Suppressor macrophage treated with lipopolysaccharide for 4 hours (primary cell): ENCODE results near the gene TMEM14B.
"Not testable (repeated sequence)": the region's sequence is repeated elsewhere in the genome, so short reads cannot be mapped to it uniquely, and the experiment has no call there.

Experiments used
- DNase-seq: peaks from one replicate; pipeline ENCODE4 v3.0.0-alpha.2; 2020

TMEM14B gene

DNA sequence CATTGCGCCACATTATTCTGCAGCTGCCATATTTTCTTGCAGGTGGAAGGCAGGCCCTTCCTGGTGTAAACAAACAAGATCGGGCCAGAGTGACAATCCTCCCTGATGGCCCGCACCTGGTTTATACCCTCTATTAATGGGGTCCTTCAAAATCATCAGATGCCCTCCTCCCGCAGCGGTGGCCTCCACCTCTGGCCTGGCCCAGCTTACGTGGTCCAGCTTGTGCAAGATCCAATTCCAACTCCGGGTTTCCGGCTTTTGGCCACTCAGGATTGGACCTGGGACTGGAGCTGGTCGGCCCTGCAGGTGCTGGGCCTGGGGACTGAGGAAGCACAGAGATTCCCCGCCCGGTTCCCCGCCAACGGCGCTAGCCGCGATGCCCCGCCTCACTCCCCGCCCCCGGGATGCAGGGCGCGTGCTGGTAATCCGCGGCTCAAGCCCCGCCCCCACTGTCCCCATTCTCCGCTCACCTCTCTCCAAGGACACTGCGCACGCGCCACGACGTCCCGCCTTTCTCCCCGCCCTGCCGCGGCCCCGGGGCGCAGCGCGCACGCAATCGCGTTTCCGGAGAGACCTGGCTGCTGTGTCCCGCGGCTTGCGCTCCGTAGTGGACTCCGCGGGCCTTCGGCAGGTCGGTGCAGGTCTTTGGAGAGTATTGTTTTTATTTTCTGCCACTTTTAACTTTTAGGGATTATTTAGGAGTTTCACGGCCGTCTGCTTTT, at the start of gene TMEM14B:
Gene TMEM14B, plus strand, starts transcription at position 555 of the 722 bp plus-strand sequence. CDS start 1,441 bp downstream, outside the sequence.
- peak; percentile 100 for DNase-seq

DNA sequence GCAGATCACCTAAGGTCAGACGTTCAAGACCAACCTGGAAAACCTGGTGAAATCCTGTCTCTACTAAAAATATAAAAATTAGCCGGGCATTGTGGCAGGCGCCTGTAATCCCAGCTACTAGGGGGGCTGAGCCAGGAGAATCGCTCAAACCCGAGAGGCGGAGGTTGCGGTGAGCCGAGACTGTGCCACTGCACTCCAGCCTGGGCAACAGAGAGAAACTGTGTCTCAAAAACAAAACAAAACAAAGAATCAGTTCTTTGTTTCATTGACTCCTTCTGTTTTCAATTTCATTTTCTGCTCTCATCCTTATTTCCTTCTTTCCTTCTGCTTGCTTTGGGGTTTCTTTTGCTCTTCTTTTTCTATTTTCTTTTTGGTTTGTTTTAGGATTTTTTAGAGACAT, 33.6 kb upstream of the TMEM14B start:
- no peak for DNase-seq

DNA sequence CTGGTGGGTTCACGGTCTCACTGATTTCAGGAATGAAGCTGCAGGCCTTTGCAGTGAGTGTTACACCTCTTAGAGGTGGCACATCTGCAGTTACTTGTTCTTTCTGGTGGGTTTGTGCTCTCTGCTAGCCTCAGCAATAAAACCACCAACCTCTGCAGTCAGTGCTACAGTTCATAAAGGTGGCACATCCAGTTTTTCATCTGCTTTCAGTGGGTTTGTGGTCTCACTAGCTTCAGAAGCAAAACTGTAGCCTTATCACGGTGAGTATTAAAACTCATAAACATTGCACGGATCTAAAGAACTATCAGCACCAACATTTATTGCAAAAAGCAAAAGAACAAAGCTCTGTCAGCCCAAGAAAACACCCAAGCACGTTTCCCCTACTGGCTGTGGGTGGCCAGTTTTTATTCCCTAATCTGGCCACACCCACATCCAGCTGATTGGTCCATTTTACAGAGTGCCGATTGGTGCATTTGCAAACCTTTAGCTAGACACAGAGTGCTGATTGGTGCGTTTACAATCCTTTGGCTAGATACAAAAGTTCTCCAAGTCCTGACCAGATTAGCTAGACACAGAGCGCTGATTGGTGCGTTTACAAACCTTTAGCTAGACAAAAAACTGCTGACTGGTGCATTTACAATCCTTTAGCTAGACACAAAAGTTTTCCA, 28.2 kb upstream of the TMEM14B start:
- DNase-seq, result peak; percentile 12

DNA sequence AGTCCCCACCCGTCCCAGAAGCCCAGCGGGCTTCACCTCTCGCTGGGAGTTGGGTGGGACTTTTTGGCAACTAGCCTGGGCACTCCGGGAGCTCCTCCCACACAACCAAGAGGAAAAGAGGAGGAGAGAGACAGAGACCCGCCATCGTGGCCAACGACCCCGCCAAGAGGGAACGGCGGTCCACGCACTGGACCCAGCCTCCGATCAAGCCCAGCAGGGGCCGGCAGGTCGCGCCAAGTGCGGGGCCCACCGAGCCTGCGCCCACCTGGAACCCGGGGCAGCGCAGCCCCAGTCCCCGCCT, 27.7 kb upstream of the TMEM14B start:
- DNase-seq, result no peak

DNA sequence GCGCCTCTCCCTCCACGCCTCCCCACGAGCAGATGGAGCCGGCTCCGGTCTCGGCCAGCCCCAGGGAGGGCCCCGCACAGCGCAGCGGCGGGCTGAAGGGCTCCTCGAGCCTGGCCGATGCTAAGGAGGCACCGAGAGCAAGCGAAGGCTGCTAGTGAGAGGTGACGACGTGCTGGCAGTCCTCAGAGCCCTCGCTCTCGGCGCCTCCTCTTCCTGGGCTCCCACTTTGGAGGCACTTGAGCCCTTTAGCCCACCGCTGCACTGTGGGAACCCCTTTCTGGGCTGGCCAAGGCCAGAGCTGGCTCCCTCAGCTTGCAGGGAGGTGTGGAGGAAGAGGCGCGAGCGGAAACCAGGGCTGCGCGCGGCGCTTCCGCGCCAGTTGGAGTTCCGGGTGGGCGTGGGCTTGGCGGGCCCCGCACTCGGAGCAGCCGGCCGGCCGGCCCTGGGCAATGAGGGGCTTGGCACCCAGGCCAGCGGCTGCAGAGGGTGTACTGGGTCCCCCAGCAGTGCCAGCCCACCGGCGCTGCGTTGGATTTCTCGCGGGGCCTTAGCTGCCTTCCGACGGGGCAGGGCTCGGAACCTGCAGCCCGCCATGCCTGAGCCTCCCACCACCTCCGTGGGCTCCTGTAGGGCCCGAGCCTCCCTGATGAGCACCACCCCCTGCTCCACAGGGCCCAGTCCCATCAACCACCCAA, 27.2 kb upstream of the TMEM14B start:
- DNase-seq, result peak; percentile 41

DNA sequence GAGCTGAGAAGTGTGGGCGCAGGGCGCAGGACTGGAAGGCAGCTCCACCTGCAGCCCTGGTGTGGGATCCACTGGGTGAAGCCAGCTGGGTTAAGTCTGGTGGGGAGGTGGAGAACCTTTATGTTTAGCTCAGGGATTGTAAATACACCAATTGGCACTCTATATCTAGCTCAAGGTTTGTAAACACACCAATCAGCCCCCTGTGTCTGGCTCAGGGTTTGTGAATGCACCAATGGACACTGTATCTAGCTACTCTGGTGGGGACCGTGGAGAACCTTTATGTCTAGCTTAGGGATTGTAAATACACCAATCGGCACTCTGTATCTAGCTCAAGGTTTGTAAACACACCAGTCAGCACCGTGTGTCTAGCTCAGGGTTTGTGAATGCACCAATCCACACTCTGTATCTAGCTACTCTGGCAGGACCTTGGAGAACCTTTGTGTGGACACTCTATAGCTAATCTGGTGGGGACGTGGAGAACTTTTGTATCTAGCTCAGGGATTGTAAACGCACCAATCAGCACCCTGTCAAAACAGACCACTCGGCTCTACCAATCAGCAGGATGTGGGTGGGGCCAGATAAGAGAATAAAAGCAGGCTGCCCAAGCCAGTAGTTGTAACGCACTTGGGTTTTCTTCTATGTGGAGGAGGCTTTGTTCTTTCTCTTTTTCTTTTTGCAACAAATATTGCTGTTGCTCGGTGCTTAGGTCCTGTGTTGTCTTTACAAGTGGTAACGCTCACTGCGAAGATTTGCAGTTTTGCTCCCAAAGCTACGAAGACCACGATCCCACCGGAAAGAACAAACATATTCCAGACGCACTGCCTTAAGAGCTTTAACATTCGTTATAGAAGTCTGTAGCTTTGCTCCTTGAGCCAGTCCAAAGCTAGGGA, 26.4 kb upstream of the TMEM14B start:
- DNase-seq, result not testable (repeated sequence)

DNA sequence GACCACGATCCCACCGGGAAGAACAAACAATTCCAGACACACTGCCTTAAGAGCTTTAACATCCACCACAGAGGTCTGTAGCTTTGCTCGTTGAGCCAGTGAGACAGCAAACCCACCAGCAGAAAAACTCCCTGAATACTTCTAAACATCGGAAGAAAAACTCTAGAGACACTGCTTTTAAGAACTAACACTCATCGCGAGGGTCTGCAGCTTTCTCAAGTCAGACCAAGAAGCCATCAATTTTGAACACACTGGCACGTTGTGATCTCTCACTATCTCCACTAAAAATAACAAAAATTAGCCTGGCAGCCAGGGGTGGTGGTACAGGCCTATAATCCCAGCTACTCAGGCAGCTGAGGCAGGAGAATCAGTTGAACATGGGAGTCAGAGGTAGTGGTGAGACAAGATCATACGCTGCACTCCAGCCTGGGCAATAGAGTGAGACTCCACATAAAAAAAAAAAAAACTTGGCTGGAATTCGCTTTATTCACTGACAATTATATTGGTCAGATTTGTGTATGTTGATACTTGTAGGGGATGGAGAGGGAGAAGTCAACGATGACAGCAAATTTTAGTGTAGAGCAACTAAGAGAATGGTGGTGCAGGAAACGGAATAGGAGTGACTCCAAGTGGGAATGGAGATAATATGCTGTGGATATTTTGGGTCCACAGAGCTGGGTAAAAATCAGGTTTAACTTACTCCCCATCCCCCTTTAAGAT, 25.6 kb upstream of the TMEM14B start:
- DNase-seq, result no peak

DNA sequence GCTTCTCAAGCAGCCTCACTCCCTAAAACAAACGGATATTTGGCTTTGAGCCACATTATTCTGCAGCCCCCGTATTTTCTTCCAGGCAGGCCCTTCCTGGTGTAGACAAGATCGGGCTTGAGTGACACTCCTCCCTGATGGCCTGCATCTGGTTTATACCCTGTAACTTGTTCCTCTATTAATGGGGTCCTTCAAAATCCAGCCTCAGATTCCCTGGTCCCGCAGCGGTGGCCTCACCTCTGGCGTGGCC, 25.1 kb upstream of the TMEM14B start:
- no peak for DNase-seq

DNA sequence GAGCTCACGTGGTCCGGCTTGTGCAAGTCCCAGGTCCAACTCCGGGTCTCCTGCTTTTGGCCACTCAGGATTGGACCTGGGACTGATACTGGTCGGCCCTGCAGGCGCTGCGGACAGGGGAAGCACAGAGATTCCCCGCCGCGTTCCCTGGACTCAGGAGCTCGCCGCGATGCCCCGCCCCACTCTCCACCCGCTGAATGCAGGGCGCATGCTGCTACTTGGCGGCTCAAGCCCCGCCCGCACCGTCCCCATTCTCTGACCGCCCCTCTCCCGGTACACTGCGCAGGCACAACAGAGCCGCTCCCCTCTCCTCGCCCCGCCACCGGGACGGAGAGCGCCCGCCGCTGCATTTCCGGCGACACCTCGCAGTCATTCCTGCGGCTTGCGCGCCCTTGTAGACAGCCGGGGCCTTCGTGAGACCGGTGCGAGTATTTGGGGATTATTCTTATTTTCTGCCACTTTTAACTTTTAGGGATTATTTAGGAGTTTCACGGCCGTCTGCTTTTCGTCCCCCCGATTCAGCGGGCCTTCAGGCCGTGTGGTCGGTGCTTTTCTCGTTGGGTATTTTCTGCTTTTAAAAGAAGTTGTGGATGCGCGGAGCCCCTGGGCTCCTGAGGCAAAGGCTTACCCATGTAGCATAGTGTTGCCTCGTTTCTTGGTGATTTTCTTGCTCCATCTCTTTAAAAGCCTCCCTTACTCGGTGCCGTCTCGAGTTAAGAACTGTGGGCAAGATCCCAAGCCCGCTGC, 24.6 kb upstream of the TMEM14B start, which contains the start of gene TMEM14C:
Gene TMEM14C, plus strand, starts transcription at position 251 of the 747 bp plus-strand sequence. CDS start 1,544 bp downstream, outside the sequence.
- DNase-seq, result peak; percentile 93

DNA sequence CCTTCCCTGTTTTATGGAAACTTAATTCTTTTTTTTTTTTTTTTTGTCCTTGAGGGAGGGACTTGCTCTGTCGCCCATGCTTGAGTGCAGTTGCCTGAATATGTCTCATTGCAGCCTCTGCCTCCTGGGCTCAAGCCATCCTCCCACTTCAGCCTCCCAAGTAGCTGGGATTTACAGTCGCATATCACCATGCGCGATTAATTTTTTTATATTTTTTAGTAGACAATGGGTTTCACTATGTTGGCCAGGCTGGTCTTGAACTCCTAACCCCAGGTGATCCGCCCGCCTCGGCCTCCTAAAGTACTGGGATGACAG, 24.1 kb upstream of the TMEM14B start:
- DNase-seq, result no peak

DNA sequence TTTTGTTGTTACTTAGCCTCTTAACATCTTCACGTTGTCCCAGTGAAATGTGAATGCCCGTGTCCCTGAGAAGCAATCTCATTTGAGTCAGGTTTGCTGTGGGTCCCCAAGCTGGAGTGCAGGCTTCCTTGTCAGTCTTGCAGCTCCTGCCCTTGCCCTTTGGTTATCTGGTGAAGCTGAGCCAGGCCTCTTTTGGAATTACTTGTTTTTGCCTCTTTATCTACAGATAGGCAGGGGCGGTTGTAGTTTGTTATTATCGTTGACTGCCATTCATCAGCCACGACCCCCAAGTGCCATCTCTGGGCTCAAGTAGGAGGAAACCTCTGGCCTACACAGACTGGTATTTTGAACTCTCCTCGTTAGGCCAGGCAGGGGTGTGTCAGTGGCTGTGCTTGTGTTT, 22.6 kb upstream of the TMEM14B start:
- DNase-seq, result no peak

DNA sequence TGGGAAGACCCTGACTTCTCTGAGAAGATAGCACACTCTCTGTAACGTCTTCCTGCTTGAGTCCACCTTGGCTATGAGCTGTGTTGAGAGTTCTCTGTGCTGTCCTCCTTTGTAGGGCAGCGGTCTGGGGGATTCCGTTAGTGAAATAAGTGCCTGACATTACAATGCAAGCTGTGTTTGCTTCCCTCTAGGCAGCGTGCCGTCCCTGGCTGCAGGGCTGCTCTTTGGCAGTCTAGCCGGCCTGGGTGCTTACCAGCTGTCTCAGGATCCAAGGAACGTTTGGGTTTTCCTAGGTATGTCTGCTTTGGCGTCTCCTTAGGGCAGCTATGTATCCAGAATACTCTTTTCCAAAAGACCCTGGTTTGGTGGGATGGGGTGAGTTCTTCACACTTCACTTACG, 21.9 kb upstream of the TMEM14B start:
- DNase-seq, result no peak

DNA sequence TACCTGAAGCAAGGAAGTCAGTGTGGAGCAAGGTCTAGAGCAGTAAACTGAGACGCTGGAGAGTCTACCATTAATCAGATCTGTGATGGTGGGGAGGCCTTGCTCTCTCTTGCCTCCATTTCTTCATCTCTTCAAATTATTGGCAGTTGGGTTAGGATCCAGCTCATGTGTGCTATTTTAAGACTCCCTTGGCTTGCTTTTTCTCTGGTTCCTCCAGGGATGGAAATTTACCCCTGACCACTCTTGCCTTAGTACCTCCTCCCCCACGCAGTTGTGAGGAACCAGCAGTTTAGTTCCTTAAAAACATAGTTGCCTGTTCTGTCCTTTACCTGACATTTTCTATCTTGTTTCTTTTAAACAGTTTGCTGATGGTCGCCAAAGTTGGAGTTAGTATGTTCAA, 17.4 kb upstream of the TMEM14B start:
- no peak for DNase-seq

DNA sequence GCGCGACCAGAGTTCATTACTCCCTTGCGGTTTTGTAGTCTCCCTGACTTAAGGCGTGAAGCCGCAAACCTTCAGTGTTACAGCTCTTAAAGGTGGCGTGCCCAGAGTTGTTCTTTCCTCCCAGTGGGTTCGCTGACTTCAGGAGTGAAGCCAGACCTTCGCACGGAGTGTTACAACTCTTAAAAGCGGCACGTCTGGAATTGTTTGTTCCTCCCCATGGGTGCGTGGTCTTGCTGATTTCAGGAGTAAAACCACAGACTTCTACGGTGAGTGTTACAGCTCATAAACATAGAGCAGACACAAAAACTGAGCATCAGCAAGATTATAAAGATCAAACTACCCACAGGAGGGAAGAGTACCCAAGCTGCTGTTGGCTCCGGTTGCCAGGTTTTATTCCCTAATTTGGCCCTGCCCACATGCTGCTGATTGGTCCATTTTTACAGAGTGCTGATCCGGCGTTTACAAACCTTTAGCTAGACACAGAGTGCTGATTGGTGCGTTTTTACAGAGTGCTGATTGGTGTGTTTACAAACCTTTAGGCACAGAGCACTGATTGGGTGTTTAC, 14.4 kb upstream of the TMEM14B start:
- DNase-seq, result no peak

DNA sequence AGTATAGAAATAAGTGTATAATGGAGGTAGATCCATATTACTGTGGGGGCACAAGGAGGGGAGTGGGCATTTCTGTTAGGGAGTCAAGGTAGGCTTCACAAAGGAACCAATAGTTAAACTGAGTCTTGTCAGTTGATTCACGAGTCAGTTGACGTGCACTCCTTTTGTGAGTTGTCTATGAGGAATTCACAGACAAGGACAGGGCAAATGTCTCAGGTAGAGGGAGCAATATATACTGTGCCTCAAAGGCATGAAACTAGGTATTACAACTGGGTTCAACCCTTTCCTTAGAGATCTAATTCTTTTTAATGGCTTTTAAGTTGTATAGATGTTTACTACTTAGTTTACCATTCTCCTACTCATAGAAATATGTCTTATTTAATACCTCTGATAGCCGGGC, 13.7 kb upstream of the TMEM14B start:
- DNase-seq, result no peak

DNA sequence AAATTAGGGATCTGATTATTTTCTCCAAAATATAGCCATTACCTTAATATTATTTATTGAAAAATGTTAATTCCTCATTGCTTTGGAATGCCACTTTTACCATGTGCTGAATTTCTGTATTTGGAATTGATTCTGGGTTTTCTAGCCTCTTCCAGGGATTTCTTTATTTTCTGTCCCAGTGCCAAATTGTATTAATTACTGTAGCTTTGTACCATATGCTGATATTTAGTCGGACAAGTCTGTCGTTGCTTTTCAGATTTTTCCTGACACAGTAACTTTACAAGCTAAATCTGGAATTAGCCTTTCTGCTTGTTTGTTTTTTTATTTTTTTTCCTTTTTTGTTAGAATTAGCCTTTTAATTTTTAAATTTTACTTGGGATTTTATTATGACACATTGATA, 10.9 kb upstream of the TMEM14B start:
- DNase-seq, result no peak

DNA sequence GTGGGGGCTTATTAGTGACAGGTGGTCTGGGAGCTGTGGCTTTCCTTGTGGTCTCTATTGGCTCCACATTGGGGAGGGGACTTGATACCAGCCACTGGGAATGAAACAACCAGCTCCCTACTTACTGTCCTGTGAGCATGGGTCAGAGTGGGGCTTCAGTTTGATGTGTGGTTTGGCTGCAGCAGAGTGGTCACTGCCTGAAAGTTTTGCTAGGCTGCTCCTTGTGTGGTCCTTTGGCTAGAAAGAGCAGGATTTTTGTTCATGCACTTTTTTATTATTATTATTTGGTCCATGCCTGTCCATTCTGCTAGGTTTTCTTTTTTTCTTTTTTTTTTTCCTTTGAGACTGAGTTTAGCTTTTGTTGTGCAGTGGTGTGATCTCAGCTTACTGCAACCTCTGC, 7.5 kb upstream of the TMEM14B start:
- no peak for DNase-seq

DNA sequence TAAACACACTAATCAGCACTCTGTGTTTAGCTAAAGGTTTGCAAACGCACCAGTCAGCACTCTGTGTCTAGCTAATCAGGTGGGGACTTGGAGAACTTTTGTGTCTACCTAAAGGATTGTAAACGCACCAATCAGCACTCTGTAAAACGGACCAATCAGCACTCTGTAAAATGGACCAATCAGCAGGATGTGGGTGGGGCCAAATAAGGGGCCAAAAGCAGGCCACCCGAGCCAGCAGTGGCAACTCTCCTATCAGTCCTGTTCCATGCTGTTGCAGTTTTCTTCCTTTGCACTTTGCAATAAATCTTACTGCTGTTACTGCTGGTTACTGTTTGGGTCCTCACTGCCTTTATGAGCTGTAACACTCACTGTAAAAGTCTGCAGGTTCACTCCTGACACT, 6.0 kb upstream of the TMEM14B start:
- not testable (repeated sequence) for DNase-seq

DNA sequence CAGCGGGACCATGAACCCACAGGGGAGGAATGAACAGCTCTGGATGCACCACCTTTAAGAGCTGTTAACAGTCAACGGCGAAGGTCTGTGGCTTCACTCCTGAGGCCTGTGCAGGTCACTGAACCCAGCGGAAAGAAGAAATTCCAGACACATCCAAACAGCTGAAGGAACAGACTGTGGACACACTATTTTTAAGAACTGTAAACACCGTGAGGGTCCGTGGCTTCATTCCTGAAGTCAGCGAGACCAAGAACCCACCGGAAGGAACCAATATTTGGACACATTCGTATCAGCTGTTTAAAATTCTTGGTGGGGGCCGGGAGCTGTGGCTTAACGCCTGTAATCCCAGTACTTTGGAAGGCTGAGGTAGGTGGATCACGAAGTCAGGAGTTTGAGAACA, 5.4 kb upstream of the TMEM14B start:
- no peak for DNase-seq

DNA sequence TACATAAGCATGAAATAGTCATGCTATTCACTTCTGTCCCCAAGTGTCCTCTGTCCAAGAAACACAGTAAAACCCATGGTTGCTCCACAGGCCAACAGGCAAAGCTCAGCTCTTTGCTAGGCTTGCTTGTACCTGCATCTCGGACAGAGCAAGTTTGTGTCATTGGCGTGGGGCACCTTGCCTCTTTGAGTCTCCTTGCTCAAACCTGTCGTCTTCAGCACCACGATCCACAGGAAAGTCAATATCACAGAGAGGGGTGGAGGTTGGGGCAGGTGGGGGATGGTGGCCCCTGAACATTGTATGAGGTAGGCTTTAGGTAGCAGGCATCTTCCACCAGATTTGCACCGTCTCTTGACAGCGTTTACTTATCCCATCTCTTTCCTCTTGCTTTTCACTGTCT, 4.1 kb upstream of the TMEM14B start:
- DNase-seq, result no peak

DNA sequence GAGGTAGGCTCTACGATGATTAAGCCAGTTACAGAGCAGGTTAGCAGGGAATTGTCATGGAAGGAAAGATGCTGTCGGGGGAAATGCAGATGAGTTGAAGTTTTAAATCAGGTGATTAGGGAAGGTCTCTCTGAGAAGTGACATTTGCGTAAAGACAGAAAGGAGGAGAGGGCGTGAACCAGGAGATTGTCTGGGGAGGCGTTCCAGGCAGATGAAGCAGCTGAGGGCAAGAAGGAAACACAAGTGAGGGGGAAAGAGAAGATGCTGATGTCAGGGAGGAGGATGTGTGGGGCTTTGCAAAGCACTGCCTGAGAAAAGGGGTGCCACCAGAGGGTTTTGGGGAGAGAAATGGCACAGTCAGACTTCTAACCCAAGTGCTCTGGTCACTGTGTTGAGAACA, 2.5 kb upstream of the TMEM14B start:
- DNase-seq, result no peak

DNA sequence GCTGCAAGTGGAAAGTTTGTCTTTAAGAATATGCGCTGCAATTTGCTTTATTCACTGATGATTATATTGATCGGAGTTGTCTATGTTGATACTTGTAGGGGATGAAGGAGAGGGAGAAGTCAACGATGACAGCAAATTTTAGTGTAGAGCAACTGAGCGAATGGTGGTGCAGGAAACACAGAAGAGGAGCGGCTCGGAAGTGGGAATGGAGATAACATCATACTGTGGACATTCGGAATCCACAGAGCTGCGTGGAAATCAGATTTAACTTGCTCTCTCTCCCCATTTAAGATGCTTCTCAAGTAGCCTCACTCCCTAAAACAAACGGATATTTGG, 722 bp upstream of the TMEM14B start:
- peak; percentile 10 for DNase-seq
